ENCODE measurements around the gene ATP2A3.
"Not testable (repeated sequence)": the region's sequence is repeated elsewhere in the genome, so short reads cannot be mapped to it uniquely, and the experiment has no call there.

The ATP2A3 gene

GRCh38 chr17:3949418-3949817 is 14.8 kb downstream of the ATP2A3 start:
- no peak for TF ChIP-seq CTCF (conservative IDR thresholded peaks at IDR 0.05; ENCODE audit: low read depth, low read length)
- H3K4me3 ChIP-seq (ENCODE audit: low read depth, low read length): no peak overlapping the region
- no peak for DNase-seq (ENCODE audit: low read depth)

GRCh38 chr17:3948551-3948950 is 15.7 kb downstream of the ATP2A3 start:
- not testable (repeated sequence) for DNase-seq (ENCODE audit: low read depth); H3K4me3 ChIP-seq (ENCODE audit: low read depth, low read length)

- no peak overlapping the region for H3K4me3 ChIP-seq (ENCODE audit: low read depth, low read length)
- TF ChIP-seq CTCF (conservative IDR thresholded peaks at IDR 0.05; ENCODE audit: low read depth, low read length): no peak
Observed at GRCh38 chr17:3947318-3947810, 16.9 kb downstream of the ATP2A3 start.

DNA sequence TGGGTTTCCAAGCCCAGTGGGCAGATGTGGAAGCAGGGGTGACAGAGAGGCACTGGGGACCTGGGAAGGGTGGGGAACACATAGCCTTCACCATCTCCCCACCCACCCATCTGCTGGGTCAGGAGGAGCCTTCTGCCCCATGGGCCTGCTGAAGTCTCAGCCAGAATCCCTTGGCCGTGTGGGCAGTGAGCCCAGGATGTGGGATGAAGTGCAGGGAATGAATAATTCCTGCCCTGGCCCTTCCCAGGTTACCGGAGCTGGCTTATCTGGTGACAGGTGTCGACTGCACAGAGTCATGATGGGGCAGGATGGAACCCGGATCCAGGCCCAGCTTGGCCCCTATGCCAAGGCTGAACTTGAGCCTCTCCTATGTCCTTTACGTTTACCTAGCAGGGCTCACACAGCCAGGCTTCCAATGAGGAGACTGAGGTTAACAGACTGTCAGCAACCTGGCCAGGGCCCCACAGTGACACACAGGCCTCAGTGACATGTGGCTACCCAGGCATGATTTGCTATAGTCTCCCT is 17.5 kb downstream of the ATP2A3 start:
- H3K4me3 ChIP-seq (ENCODE audit: low read depth, low read length): no peak overlapping the region
- no peak for DNase-seq (ENCODE audit: low read depth)
- no peak for TF ChIP-seq CTCF (conservative IDR thresholded peaks at IDR 0.05; ENCODE audit: low read depth, low read length)

More at GRCh38 chr17:3947318-3947810, 16.9 kb downstream of the ATP2A3 start:
- DNase-seq (ENCODE audit: low read depth): no peak

DNA sequence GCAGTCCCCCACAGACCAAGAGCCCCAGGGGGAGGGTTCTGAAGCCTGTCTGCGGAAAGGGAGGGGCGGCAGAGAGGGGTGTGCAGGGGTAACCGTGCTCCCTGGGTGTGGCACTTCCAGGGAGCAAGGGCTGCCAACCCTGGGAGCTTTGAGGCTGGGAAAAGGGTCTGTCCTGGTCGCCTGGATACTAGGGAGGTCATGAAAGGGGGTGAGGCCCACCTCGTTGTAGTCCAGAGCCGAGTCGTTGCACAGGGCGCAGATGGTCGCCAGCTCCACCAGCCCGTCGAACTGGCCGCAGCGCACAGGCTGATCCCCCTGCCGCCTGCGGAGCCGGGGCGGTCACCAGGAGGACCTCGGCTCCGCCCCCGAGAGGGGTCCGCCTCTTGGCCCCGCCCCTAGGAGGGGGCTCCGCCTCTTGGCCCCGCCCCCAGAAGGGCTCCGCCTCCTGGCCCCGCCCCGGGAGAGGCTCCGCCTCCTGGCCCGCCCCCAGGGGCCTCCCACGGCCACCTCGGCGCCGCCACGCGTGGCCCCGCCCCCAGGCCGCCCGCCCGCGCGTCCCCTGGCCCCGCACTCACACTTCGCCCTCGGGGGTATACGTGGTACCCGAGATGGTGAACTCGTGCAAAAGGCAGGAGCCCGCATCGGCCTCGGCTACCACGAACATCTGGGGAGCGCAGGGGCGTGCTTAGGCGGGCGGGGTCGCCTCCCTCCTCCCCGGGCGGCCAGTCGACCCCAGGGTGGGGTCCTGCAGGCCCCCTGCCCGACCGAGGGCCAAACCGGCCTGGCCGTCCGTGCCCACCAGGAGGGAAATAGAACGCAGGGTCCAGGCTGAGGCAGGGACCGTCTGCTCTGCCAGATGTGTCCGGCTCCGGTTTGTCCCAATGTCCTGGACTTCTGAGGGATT is 19.5 kb downstream of the ATP2A3 start:
- peak overlapping the region; percentile 54 for H3K4me3 ChIP-seq (ENCODE audit: low read depth, low read length)
- peak; percentile 63 for DNase-seq (ENCODE audit: low read depth)
- no peak for TF ChIP-seq CTCF (conservative IDR thresholded peaks at IDR 0.05; ENCODE audit: low read depth, low read length)

- no peak for DNase-seq (ENCODE audit: low read depth)
- no peak overlapping the region for H3K4me3 ChIP-seq (ENCODE audit: low read depth, low read length)
- no peak for TF ChIP-seq CTCF (conservative IDR thresholded peaks at IDR 0.05; ENCODE audit: low read depth, low read length)
Observed at GRCh38 chr17:3943240-3943891, 20.9 kb downstream of the ATP2A3 start.

GRCh38 chr17:3940965-3941698 is 23.1 kb downstream of the ATP2A3 start:
- no peak for DNase-seq (ENCODE audit: low read depth)
- no peak overlapping the region for H3K4me3 ChIP-seq (ENCODE audit: low read depth, low read length)
- no peak for TF ChIP-seq CTCF (conservative IDR thresholded peaks at IDR 0.05; ENCODE audit: low read depth, low read length)
